ENCODE measurements around the gene LIMD2.
"Not testable (repeated sequence)": the region's sequence is repeated elsewhere in the genome, so short reads cannot be mapped to it uniquely, and the experiment has no call there.

Gene LIMD2

DNA sequence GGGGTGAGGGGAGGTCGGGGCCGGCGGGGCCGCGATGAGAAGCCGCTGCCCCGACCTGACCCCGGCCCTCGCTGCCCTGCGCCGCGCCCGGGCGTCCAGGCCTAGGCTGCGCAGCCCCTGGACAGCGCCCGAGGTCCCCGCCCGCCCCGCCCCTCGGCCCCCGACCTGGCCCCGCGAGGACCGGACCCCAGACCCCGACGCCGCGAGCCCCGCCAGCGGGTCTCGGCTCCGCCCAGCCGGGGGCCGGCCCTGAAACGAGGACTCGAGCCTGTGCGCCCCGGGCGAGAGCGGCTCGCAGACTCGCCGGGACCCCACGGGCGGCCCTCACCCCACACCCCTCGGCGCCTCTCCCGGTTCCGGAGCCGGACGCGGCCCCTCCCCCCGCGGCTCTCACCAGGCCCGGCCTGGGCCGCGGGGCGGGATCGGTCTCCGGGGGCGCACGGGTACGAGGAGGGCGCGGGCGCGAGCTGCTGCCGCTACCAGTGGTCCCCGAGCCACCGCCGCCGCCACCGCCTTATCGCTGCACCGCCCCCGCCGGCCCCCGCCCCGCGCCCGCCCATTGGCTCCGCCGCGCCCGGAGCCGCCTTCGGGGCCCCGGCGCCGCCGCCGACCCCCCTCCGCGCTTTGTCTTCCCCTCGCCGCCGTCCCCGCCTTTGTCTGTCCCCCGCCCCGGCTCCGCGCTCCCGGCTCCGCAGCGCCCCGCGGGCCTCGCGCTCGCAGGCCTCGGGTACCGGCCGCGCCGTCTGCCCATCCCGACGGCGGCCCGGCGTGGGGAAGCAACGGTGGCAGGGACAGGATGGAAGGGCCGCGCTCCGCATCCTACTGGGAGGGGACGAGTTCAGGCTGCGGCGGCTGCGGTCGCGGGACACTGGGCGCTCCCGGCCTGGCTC lies at the start of gene LIMD2:
Gene LIMD2, minus strand, starts transcription at position 488 of the 890 bp plus-strand sequence. CDS start 827 bp downstream, outside the sequence.
- Histone ChIP-seq H3K4me3 (ENCODE audit: low read length in 2 of 2) (peak within 1 kb of the TSS; percentile 60 to 67), H3K4me1 (ENCODE audit: control insufficient read depth in 2 of 2, insufficient read depth in 2 of 2, low read length in 2 of 2) (peaks cover 14 to 19% of the 10 kb centered on the region in 2 donors), H3K9ac (ENCODE audit: low read depth in 1 of 2, low read length in 2 of 2) (peak within 1 kb of the TSS; percentile 38 to 54), H3K27ac (ENCODE audit: low read depth in 2 of 2, low read length in 2 of 2) (peak within 1 kb of the TSS; percentile 48 to 83), H3K36me3 (ENCODE audit: control insufficient read depth in 2 of 2, insufficient read depth in 2 of 2, low read length in 2 of 2) (peaks cover 6 to 7% of the 10 kb centered on the region in 2 donors), H3K9me3 (ENCODE audit: control insufficient read depth in 2 of 2, low read length in 2 of 2) (no peaks in the 10 kb centered on the region), H3K27me3 (ENCODE audit: control insufficient read depth in 2 of 2, insufficient read depth in 2 of 2, low read length in 2 of 2) (no peaks in the 10 kb centered on the region)

DNA sequence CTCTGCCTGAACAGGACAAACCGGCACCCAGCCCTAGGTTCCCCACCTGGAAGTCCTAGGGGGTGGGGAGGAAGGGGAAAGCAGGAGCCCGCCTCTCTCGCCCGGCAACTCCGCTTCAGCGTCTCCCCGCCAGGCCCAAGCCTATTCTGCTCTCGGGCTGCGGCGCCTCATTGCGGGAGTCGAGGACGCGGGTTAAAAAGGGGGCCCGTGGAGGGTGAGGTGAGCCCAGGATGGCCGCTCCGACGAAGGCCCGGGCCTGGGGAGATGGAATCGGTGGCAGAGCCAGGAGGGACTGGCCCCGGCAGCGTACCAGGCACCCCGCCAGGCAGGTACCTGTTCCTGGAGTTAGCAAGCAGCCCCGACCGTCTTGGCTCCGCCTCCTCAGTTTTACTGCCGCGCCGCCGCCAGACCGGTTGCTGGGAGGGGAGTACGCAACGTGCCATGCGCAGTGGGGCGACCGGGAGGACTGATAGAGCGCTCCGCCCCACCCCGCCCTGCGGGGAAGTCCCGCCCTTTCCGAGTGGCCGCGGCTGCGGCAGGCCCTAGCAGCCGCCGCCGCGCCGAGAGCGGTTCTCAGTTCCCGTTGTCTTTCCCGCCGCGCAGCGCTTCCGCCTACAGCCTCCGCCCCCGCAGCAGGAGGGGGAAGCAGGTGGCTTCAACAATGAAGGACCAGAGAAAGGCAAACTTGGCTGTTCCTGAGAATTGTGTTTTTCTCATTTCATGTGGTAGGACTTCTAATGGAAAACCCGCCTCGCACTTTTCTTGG lies 41.7 kb upstream of the LIMD2 start, which contains the start of gene STRADA:
Gene STRADA, minus strand, starts transcription at position 392 of the 766 bp plus-strand sequence. CDS start 13,430 bp downstream, outside the sequence.
- peaks cover 12 to 13% of the 10 kb centered on the region in 2 donors for H3K4me1 ChIP-seq (ENCODE audit: control insufficient read depth in 2 of 2, insufficient read depth in 2 of 2, low read length in 2 of 2)
- peak within 1 kb of the TSS; percentile 88 to 97 for H3K9ac ChIP-seq (ENCODE audit: low read depth in 1 of 2, low read length in 2 of 2)

GRCh38 chr17:63741143-63741407 lies 41.1 kb upstream of the LIMD2 start:
- peak overlapping the region; percentile 73 to 97 for H3K9ac ChIP-seq (ENCODE audit: low read depth in 1 of 2, low read length in 2 of 2)
- H3K4me1 ChIP-seq (ENCODE audit: control insufficient read depth in 2 of 2, insufficient read depth in 2 of 2, low read length in 2 of 2): peaks cover 12 to 13% of the 10 kb centered on the region in 2 donors
- no peaks in the 10 kb centered on the region for H3K27me3 ChIP-seq (ENCODE audit: control insufficient read depth in 2 of 2, insufficient read depth in 2 of 2, low read length in 2 of 2)
- peak overlapping the region; percentile 80 to 92 for H3K4me3 ChIP-seq (ENCODE audit: low read length in 2 of 2)
- peak overlapping the region; percentile 97 to 98 for H3K27ac ChIP-seq (ENCODE audit: low read depth in 2 of 2, low read length in 2 of 2)
- no peaks in the 10 kb centered on the region for H3K9me3 ChIP-seq (ENCODE audit: control insufficient read depth in 2 of 2, low read length in 2 of 2)
- H3K36me3 ChIP-seq (ENCODE audit: control insufficient read depth in 2 of 2, insufficient read depth in 2 of 2, low read length in 2 of 2): peaks cover 5 to 11% of the 10 kb centered on the region in 2 donors

More for the DNA sequence above, 41.7 kb upstream of the LIMD2 start, which contains the start of gene STRADA:
- no peaks in the 10 kb centered on the region for H3K9me3 ChIP-seq (ENCODE audit: control insufficient read depth in 2 of 2, low read length in 2 of 2)
- H3K27me3 ChIP-seq (ENCODE audit: control insufficient read depth in 2 of 2, insufficient read depth in 2 of 2, low read length in 2 of 2): no peaks in the 10 kb centered on the region
- H3K36me3 ChIP-seq (ENCODE audit: control insufficient read depth in 2 of 2, insufficient read depth in 2 of 2, low read length in 2 of 2): peaks cover 10 to 16% of the 10 kb centered on the region in 2 donors
- H3K27ac ChIP-seq (ENCODE audit: low read depth in 2 of 2, low read length in 2 of 2): peak within 1 kb of the TSS; percentile 97 to 98
- peak within 1 kb of the TSS; percentile 89 to 92 for H3K4me3 ChIP-seq (ENCODE audit: low read length in 2 of 2)

- Histone ChIP-seq H3K36me3 (ENCODE audit: control insufficient read depth in 2 of 2, insufficient read depth in 2 of 2, low read length in 2 of 2) (peaks cover 3 to 7% of the 10 kb centered on the region in 2 donors), H3K9ac (ENCODE audit: low read depth in 1 of 2, low read length in 2 of 2) (peak overlapping the region; percentile 73 to 97), H3K4me3 (ENCODE audit: low read length in 2 of 2) (peak overlapping the region; percentile 80 to 92)
Measured at GRCh38 chr17:63740464-63741142, 40.7 kb upstream of the LIMD2 start.

DNA sequence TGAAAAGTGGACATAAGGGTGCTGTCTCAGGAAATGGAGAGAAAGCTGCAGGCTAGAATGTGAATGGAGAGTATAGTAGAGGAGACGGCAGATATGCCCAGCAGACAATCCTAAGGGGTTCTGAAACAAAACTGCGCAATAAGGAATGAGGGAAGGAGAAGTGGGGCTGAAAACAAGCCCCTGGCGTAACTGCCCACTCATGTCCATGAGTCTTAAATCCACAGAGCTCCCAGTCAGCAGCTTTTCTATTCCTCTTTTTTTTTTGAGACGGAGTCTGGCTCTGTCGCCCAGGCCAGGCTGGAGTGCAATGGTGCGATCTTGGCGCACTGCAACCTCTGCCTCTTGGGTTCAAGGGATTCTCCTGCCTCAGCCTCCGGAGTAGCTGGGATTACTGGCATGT lies 35.8 kb upstream of the LIMD2 start:
- Histone ChIP-seq H3K36me3 (ENCODE audit: control insufficient read depth in 2 of 2, insufficient read depth in 2 of 2, low read length in 2 of 2) (no peaks in the 10 kb centered on the region), H3K27ac (ENCODE audit: low read depth in 2 of 2, low read length in 2 of 2) (no peak overlapping the region), H3K4me1 (ENCODE audit: control insufficient read depth in 2 of 2, insufficient read depth in 2 of 2, low read length in 2 of 2) (peaks cover 6% of the 10 kb centered on the region in 2 donors), H3K9ac (ENCODE audit: low read depth in 1 of 2, low read length in 2 of 2) (no peak overlapping the region), H3K9me3 (ENCODE audit: control insufficient read depth in 2 of 2, low read length in 2 of 2) (no peaks in the 10 kb centered on the region), H3K4me3 (ENCODE audit: low read length in 2 of 2) (no peak overlapping the region), H3K27me3 (ENCODE audit: control insufficient read depth in 2 of 2, insufficient read depth in 2 of 2, low read length in 2 of 2) (no peaks in the 10 kb centered on the region)

More at GRCh38 chr17:63740464-63741142, 40.7 kb upstream of the LIMD2 start:
- H3K27ac ChIP-seq (ENCODE audit: low read depth in 2 of 2, low read length in 2 of 2): peak overlapping the region; percentile 97 to 98
- no peaks in the 10 kb centered on the region for H3K27me3 ChIP-seq (ENCODE audit: control insufficient read depth in 2 of 2, insufficient read depth in 2 of 2, low read length in 2 of 2)
- peaks cover 12 to 13% of the 10 kb centered on the region in 2 donors for H3K4me1 ChIP-seq (ENCODE audit: control insufficient read depth in 2 of 2, insufficient read depth in 2 of 2, low read length in 2 of 2)
- H3K9me3 ChIP-seq (ENCODE audit: control insufficient read depth in 2 of 2, low read length in 2 of 2): no peaks in the 10 kb centered on the region

DNA sequence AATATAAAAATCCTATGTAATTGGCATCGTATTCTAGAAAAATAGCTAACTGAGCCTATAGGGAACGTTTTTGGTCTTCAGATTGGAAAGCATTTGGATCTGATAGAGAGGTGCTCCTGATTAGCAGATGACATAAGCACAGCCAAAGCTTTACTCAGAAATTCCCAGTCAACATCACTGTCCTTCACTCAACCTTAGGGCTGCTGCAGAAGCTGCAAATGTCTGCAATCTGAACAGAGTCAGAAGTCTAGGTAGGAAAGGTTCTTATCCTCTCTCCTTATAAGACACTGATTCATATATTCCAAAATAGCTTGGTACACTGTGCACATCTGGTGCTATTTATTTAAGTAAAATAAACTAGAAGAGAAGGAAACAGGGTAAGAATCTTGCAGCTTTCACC lies 22.5 kb upstream of the LIMD2 start:
- Histone ChIP-seq H3K9ac (ENCODE audit: low read depth in 1 of 2, low read length in 2 of 2) (no peak overlapping the region), H3K27ac (ENCODE audit: low read depth in 2 of 2, low read length in 2 of 2) (no peak overlapping the region), H3K27me3 (ENCODE audit: control insufficient read depth in 2 of 2, insufficient read depth in 2 of 2, low read length in 2 of 2) (no peaks in the 10 kb centered on the region), H3K4me3 (ENCODE audit: low read length in 2 of 2) (no peak overlapping the region), H3K9me3 (ENCODE audit: control insufficient read depth in 2 of 2, low read length in 2 of 2) (no peaks in the 10 kb centered on the region), H3K4me1 (ENCODE audit: control insufficient read depth in 2 of 2, insufficient read depth in 2 of 2, low read length in 2 of 2) (no peaks in the 10 kb centered on the region), H3K36me3 (ENCODE audit: control insufficient read depth in 2 of 2, insufficient read depth in 2 of 2, low read length in 2 of 2) (peaks cover 9% of the 10 kb centered on the region in 2 donors)

DNA sequence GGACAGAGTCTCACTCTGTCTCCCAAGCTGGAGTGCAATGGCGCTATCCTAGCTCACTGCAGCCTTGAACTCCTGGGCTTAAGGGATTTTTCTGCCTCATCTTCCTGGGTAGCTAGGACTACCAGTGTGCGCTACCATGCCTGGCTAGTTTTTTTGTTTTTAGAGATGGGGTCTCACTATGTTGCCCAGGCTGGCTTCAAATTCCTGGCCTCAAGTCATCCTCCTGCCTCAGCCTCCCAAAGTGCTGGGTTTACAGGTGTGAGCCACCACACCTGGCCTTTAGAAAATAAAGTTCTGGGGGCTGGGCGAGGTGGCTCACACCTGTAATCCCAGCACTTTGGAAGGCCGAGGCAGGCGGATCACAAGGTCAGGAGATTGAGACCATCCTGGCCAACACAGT lies 20.3 kb upstream of the LIMD2 start:
- H3K9me3 ChIP-seq (ENCODE audit: control insufficient read depth in 2 of 2, low read length in 2 of 2); H3K27ac ChIP-seq (ENCODE audit: low read depth in 2 of 2, low read length in 2 of 2); H3K36me3 ChIP-seq (ENCODE audit: control insufficient read depth in 2 of 2, insufficient read depth in 2 of 2, low read length in 2 of 2): not testable (repeated sequence)

GRCh38 chr17:63718988-63719387 lies 19.1 kb upstream of the LIMD2 start:
- Histone ChIP-seq H3K27ac (ENCODE audit: low read depth in 2 of 2, low read length in 2 of 2) (no peak overlapping the region), H3K9ac (ENCODE audit: low read depth in 1 of 2, low read length in 2 of 2) (no peak overlapping the region), H3K4me1 (ENCODE audit: control insufficient read depth in 2 of 2, insufficient read depth in 2 of 2, low read length in 2 of 2) (no peaks in the 10 kb centered on the region), H3K9me3 (ENCODE audit: control insufficient read depth in 2 of 2, low read length in 2 of 2) (no peaks in the 10 kb centered on the region), H3K4me3 (ENCODE audit: low read length in 2 of 2) (no peak overlapping the region), H3K36me3 (ENCODE audit: control insufficient read depth in 2 of 2, insufficient read depth in 2 of 2, low read length in 2 of 2) (peaks cover 4 to 10% of the 10 kb centered on the region in 2 donors), H3K27me3 (ENCODE audit: control insufficient read depth in 2 of 2, insufficient read depth in 2 of 2, low read length in 2 of 2) (no peaks in the 10 kb centered on the region)

More for the DNA sequence above, 20.3 kb upstream of the LIMD2 start:
- not testable (repeated sequence) for H3K9ac ChIP-seq (ENCODE audit: low read depth in 1 of 2, low read length in 2 of 2); H3K4me1 ChIP-seq (ENCODE audit: control insufficient read depth in 2 of 2, insufficient read depth in 2 of 2, low read length in 2 of 2); H3K4me3 ChIP-seq (ENCODE audit: low read length in 2 of 2); H3K27me3 ChIP-seq (ENCODE audit: control insufficient read depth in 2 of 2, insufficient read depth in 2 of 2, low read length in 2 of 2)

DNA sequence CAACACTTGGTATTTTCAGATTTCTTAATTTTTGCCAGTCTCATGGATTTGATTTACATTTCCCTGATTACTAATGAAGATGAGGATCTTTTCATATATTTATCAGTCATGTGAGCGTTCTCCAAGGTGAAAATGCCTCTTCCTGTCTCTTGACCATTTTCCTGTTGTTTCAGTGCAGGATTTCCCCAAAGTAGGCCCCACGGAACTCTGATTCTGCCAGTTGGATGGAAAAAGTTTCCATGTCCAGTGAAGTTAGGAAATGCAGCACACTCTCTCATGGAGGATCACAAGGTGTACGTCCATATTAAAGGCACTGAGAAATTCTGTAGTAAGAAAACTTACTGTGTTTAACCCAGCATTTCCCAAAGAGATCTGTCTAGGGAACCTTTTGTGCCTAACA lies 16.5 kb upstream of the LIMD2 start:
- Histone ChIP-seq H3K4me1 (ENCODE audit: control insufficient read depth in 2 of 2, insufficient read depth in 2 of 2, low read length in 2 of 2) (no peaks in the 10 kb centered on the region), H3K36me3 (ENCODE audit: control insufficient read depth in 2 of 2, insufficient read depth in 2 of 2, low read length in 2 of 2) (peaks cover 4 to 19% of the 10 kb centered on the region in 2 donors), H3K9ac (ENCODE audit: low read depth in 1 of 2, low read length in 2 of 2) (no peak overlapping the region), H3K9me3 (ENCODE audit: control insufficient read depth in 2 of 2, low read length in 2 of 2) (no peaks in the 10 kb centered on the region), H3K27me3 (ENCODE audit: control insufficient read depth in 2 of 2, insufficient read depth in 2 of 2, low read length in 2 of 2) (no peaks in the 10 kb centered on the region), H3K4me3 (ENCODE audit: low read length in 2 of 2) (no peak overlapping the region), H3K27ac (ENCODE audit: low read depth in 2 of 2, low read length in 2 of 2) (no peak overlapping the region)

All from mucosa of rectum (tissue), 2 donors.